HepG2 (cell line): ENCODE data around the gene THADA. TPM values are rescaled to one million over a fixed set of nuclear protein-coding genes. Genes with fewer than 3 reads are reported as not detected.

Source experiments
- DMAP1 ChIP-seq: IDR thresholded peaks from 2 replicates; pipeline ENCODE4 v1.6.1; 2016
- EED ChIP-seq: sonication (generic); formaldehyde crosslinking; IDR thresholded peaks from 2 replicates; pipeline ENCODE4 v1.5.0; 2020; ENCODE audit warnings: mild to moderate bottlenecking, missing genetic modification reagents
- FOXA1 ChIP-seq, 2 experiments: fragments of 450-650 bp in 1 of 2; sonication (generic) in 1 of 2; formaldehyde crosslinking in 1 of 2; IDR thresholded peaks; 2 replicates each; pipeline versions ENCODE4 v1.4.0 to v1.6.1; 2016 to 2020; ENCODE audit warnings: missing genetic modification reagents in 1 of 2
- FOXK1 ChIP-seq: sonication (generic); formaldehyde crosslinking; IDR thresholded peaks from 2 replicates; pipeline ENCODE4 v1.4.0; 2020; ENCODE audit warnings: low read depth, missing genetic modification reagents, borderline replicate concordance
- GFI1 ChIP-seq: sonication (generic); formaldehyde crosslinking; IDR thresholded peaks from 2 replicates; pipeline ENCODE4 v1.5.0; 2020; ENCODE audit warnings: missing genetic modification reagents, mild to moderate bottlenecking, borderline replicate concordance
- HMG20B ChIP-seq: conservative IDR thresholded peaks from 2 replicates; pipeline ENCODE4 v1.6.1; 2016; ENCODE audit warnings: missing genetic modification reagents, missing compliant biosample characterization
- HMGA1 ChIP-seq: sonication (generic); formaldehyde crosslinking; conservative IDR thresholded peaks from 2 replicates; pipeline ENCODE4 v1.4.0; 2020; ENCODE audit warnings: missing genetic modification reagents
- MTF2 ChIP-seq: sonication (generic); formaldehyde crosslinking; IDR thresholded peaks from 2 replicates; pipeline ENCODE4 v1.5.0; 2020; ENCODE audit warnings: missing genetic modification reagents, borderline replicate concordance
- NFATC3 ChIP-seq: sonication (generic); formaldehyde crosslinking; IDR thresholded peaks from 2 replicates; pipeline ENCODE4 v1.5.1; 2020; ENCODE audit warnings: mild to moderate bottlenecking, missing genetic modification reagents
- RAD51 ChIP-seq: fragments of 450-650 bp; IDR thresholded peaks from 2 replicates; pipeline ENCODE4 v1.6.1; 2016; ENCODE audit warnings: borderline replicate concordance
- RARA ChIP-seq: IDR thresholded peaks from 2 replicates; pipeline ENCODE4 v1.6.1; 2016; ENCODE audit warnings: missing genetic modification reagents, missing compliant biosample characterization
- SMAD3 ChIP-seq: sonication (generic); formaldehyde crosslinking; IDR thresholded peaks from 2 replicates; pipeline ENCODE4 v1.4.0; 2020; ENCODE audit warnings: missing genetic modification reagents
- SRSF1 ChIP-seq: fragments of 200-400 bp; formaldehyde crosslinking; optimal IDR thresholded peaks from 2 replicates; pipeline ENCODE3; 2017; ENCODE audit warnings: mild to moderate bottlenecking, low read depth, low read length, moderate library complexity
- TRAFD1 ChIP-seq: sonication (generic); formaldehyde crosslinking; IDR thresholded peaks from 2 replicates; pipeline ENCODE4 v1.5.1; 2020; ENCODE audit warnings: missing genetic modification reagents, mild to moderate bottlenecking, borderline replicate concordance
- YY1 ChIP-seq: IDR thresholded peaks from 2 replicates; pipeline ENCODE4 v1.6.1; 2011; ENCODE audit warnings: low read length, low read depth, moderate library complexity, mild to moderate bottlenecking; ENCODE audit not compliant: insufficient read depth, insufficient replicate concordance
- ZFAT ChIP-seq: sonication (generic); formaldehyde crosslinking; conservative IDR thresholded peaks from 2 replicates; pipeline ENCODE4 v1.8.1; 2023; ENCODE audit warnings: missing genetic modification reagents, inconsistent platforms
- ZFP1 ChIP-seq: IDR thresholded peaks from 2 replicates; pipeline ENCODE4 v1.6.1; 2016
- ZNF263 ChIP-seq: sonication (generic); formaldehyde crosslinking; IDR thresholded peaks from 2 replicates; pipeline ENCODE4 v1.4.0; 2020; ENCODE audit warnings: missing genetic modification reagents
- ZSCAN29 ChIP-seq: sonication (generic); formaldehyde crosslinking; conservative IDR thresholded peaks from 2 replicates; pipeline ENCODE4 v1.4.0; 2020; ENCODE audit warnings: mild to moderate bottlenecking, missing genetic modification reagents
- polyA plus RNA-seq, 8 experiments: library from polyadenylated mRNA; depleted of rRNA in 3 of 8; stranded (reverse) in 7 of 8; unstranded in 1 of 8; fragments of >200 nt; fragmentation: Illumina TruSeq in 4 of 8; extraction: Trizol in 4 of 8; gene quantifications; 2 replicates each; pipeline versions ENCODE4 v1.2.1 to v1.2.3, GENCODE V29; 2011 to 2016; ENCODE audit warnings: low read depth in 4 of 8, missing spikeins in 1 of 8, mixed read lengths in 1 of 8; ENCODE audit not compliant: insufficient read depth in 1 of 8
- total RNA-seq, 5 experiments: library from RNA; depleted of rRNA; stranded (reverse); fragments of >200 nt; fragmentation: Illumina TruSeq; extraction: Trizol; gene quantifications; 2 replicates each; pipeline ENCODE4 v1.2.3, GENCODE V29; 2016; ENCODE audit warnings: low read depth in 1 of 5
- TF ChIP-seq, protein P1 (sequence below): sonication (generic); formaldehyde crosslinking; IDR thresholded peaks from 2 replicates; pipeline ENCODE4 v1.4.0; 2020; ENCODE audit warnings: missing genetic modification reagents
- TF ChIP-seq, protein P2 (sequence below): sonication (generic); formaldehyde crosslinking; IDR thresholded peaks from 2 replicates; pipeline ENCODE4 v1.8.0; 2022; ENCODE audit warnings: mild to moderate bottlenecking, missing genetic modification reagents, borderline replicate concordance
- TF ChIP-seq, protein P3 (sequence below): sonication (generic); formaldehyde crosslinking; conservative IDR thresholded peaks from 2 replicates; pipeline ENCODE4 v1.8.0; 2022; ENCODE audit warnings: missing genetic modification reagents
- TF ChIP-seq, protein P4 (sequence below): sonication (generic); formaldehyde crosslinking; conservative IDR thresholded peaks from 2 replicates; pipeline ENCODE4 v1.4.0; 2020; ENCODE audit warnings: missing genetic modification reagents

Gene THADA
- total and polyA plus RNA-seq, 2 of the 13 experiments (the other 11 are each of a cell fraction or from before 2014, with no cell fraction given) = 12.7 to 21.7 TPM

- no peak for TF ChIP-seq YY1
- TF ChIP-seq RARA (CRISPR knock-in tag) = peak; percentile 68; the same call in 1 of the 2 replicates
- peak; percentile 78; the same call in 1 of the 2 replicates for TF ChIP-seq FOXK1 (CRISPR knock-in tag)
- 0 out of 2 replicates have a peak, but pooled peaks have one; percentile 26 for TF ChIP-seq FOXA1 (IDR thresholded peaks at IDR 0.05)
- peak; percentile 83; the same call in 1 of the 2 replicates for TF ChIP-seq FOXA1 (CRISPR knock-in tag; IDR thresholded peaks at IDR 0.05)
- TF ChIP-seq SRSF1 = no peak
- no peak for TF ChIP-seq MTF2 (CRISPR knock-in tag)
- no peak for TF ChIP-seq HMGA1 (CRISPR knock-in tag)
- TF ChIP-seq GFI1 (CRISPR knock-in tag) = peak; percentile 96
- no peak for TF ChIP-seq EED
- 0 out of 2 replicates have a peak, but pooled peaks have one; percentile 61 for TF ChIP-seq NFATC3
- peak; percentile 90 for TF ChIP-seq ZFP1 (CRISPR knock-in tag)
- TF ChIP-seq, protein P1, sequence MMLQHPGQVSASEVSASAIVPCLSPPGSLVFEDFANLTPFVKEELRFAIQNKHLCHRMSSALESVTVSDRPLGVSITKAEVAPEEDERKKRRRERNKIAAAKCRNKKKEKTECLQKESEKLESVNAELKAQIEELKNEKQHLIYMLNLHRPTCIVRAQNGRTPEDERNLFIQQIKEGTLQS = no peak
- TF ChIP-seq ZNF263 (CRISPR knock-in tag) = no peak
- no peak for TF ChIP-seq TRAFD1
- peak; percentile 73; the same call in 1 of the 2 replicates for TF ChIP-seq SMAD3 (CRISPR knock-in tag)
- no peak for TF ChIP-seq ZSCAN29 (CRISPR knock-in tag)
- 0 out of 2 replicates have a peak, but pooled peaks have one; percentile 30 for TF ChIP-seq DMAP1 (CRISPR knock-in tag)
- TF ChIP-seq, protein P2, sequence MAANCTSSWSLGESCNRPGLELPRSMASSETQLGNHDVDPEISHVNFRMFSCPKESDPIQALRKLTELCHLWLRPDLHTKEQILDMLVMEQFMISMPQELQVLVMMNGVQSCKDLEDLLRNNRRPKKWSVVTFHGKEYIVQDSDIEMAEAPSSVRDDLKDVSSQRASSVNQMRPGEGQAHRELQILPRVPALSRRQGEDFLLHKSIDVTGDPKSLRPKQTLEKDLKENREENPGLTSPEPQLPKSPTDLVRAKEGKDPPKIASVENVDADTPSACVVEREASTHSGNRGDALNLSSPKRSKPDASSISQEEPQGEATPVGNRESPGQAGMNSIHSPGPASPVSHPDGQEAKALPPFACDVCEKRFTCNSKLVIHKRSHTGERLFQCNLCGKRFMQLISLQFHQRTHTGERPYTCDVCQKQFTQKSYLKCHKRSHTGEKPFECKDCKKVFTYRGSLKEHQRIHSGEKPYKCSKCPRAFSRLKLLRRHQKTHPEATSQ (CRISPR knock-in tag) = peak; percentile 81; the same call in 1 of the 2 replicates
- TF ChIP-seq, protein P3, sequence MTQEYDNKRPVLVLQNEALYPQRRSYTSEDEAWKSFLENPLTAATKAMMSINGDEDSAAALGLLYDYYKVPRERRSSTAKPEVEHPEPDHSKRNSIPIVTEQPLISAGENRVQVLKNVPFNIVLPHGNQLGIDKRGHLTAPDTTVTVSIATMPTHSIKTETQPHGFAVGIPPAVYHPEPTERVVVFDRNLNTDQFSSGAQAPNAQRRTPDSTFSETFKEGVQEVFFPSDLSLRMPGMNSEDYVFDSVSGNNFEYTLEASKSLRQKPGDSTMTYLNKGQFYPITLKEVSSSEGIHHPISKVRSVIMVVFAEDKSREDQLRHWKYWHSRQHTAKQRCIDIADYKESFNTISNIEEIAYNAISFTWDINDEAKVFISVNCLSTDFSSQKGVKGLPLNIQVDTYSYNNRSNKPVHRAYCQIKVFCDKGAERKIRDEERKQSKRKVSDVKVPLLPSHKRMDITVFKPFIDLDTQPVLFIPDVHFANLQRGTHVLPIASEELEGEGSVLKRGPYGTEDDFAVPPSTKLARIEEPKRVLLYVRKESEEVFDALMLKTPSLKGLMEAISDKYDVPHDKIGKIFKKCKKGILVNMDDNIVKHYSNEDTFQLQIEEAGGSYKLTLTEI = no peak
- TF ChIP-seq, protein P4, sequence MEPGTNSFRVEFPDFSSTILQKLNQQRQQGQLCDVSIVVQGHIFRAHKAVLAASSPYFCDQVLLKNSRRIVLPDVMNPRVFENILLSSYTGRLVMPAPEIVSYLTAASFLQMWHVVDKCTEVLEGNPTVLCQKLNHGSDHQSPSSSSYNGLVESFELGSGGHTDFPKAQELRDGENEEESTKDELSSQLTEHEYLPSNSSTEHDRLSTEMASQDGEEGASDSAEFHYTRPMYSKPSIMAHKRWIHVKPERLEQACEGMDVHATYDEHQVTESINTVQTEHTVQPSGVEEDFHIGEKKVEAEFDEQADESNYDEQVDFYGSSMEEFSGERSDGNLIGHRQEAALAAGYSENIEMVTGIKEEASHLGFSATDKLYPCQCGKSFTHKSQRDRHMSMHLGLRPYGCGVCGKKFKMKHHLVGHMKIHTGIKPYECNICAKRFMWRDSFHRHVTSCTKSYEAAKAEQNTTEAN = no peak
- peak; percentile 55; the same call in 1 of the 2 replicates for TF ChIP-seq HMG20B (CRISPR knock-in tag)
- TF ChIP-seq RAD51 = no peak
- no peak for TF ChIP-seq ZFAT
These were observed 132.8 kb downstream of the THADA start (continued) for GRCh38 chr2:43462866-43463641.
